ENCODE measurements around the gene OR4D11.
"Not testable (repeated sequence)": the region's sequence is repeated elsewhere in the genome, so short reads cannot be mapped to it uniquely, and the experiment has no call there.

OR4D11 gene

DNA sequence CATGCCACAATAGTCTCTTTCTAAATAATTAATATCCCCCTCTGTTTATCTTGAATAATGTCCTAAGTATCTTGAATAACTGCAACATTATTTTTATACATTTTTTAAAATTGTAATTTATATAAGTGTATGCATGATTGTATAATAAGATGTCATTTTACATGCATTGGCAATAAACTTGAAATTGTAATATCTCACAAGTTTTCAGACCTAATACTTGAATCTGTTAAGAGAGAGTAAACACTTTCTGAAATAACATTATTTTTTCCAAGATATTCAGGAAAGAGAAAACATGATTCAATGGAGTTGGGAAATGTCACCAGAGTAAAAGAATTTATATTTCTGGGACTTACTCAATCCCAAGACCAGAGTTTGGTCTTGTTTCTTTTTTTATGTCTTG, at the start of gene OR4D11:
TSS of gene OR4D11 (plus strand) at position 301 of the 400 bp plus-strand sequence. CDS start at position 301, 0 bp downstream.
- DNase-seq: no peak

GRCh38 chr11:59456661-59457060, 46.7 kb upstream of the OR4D11 start, which contains the start of gene OR4D6:
TSS of gene OR4D6 (plus strand) at chr11:59456961. CDS start at chr11:59456961, 0 bp downstream.
- no peak for DNase-seq

- DNase-seq: no peak
Measured at GRCh38 chr11:59459916-59460315, 43.5 kb upstream of the OR4D11 start.

DNA sequence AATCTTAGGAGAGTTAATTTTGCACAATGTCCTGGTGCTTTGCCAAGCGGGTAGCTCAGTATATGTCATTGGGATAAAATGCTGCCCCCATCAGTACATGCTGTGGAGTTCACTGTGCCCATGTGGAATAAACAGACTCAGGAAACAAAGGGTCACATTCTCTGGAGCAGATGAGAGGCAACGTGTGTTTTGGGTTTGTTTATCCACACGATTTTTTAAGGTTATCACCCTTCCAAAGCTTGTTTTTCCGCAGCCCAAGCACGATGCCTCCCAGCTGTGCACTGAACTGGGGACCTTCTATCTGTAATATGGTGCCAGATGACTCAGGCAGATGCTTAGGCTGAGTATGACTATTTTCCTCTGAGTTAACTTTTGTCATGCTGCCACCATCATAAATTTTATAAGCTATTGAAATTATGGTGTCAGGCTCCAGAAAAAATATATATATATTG, 40.2 kb upstream of the OR4D11 start:
- no peak for DNase-seq

GRCh38 chr11:59473015-59473414, 30.4 kb upstream of the OR4D11 start, which contains the start of gene OR4D10:
TSS of gene OR4D10 (plus strand) at chr11:59473315. CDS start at chr11:59477430, 4,115 bp downstream.
- no peak for DNase-seq

DNA sequence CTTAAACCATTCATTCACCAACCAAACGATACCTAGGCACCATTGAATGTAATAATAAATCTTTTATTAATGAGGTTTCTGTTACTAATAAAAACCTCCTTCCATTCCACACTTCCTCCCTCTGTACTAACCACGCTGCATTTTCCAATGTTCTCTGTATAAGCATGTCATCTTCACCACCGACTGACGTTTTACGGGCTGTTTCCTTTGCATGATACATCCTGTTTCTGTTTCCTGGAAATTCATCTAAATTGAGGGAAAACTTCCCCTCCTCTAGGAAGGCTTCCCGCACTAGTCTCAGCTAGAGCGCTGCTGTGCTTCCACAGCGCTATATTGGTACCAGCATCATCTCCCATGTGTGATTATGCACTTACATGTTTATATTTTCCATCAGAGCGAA, 28.2 kb upstream of the OR4D11 start:
- DNase-seq: no peak

DNA sequence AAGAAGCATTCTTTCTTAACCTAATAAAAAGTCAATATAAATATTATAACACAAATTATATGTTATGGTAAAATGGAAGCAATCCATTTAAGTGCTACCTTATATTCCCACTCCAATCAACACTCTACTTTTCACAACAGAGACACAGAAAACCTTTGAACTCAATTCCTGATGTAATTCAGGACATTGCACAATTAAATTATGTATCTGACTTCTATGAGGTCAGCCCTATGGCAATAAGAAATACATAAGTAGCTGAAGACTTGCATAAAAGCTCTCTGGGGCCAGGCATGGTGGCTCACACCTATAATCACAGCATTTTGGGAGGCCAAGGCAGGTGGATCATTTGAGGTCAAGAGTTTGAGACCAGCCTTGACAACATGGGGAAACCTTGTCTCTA, 23.5 kb upstream of the OR4D11 start:
- DNase-seq: no peak

GRCh38 chr11:59480359-59480758, 23.0 kb upstream of the OR4D11 start:
- no peak for DNase-seq

DNA sequence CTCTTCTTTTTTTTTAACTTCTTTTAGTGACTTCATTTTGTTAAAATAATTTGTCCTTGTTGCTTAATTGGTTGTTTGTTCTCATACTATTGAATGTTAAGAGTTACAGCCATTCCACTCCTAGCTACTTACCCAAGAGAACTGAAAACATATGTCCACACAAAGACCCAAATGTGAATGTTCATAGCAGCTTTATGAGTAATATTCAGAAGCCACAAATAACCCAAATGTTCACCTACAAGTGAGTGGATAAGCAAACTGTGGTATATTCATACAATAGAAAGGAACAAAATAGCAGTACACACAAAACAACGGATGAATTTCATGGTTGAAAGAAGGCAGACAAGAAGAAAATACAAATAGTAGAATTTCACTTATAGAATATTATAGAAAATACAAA, 1.4 kb upstream of the OR4D11 start:
- DNase-seq: peak; percentile 7

- peak; percentile 16 for DNase-seq
Measured at GRCh38 chr11:59510941-59511589, 7.7 kb downstream of the OR4D11 start, which contains the start of gene OR4D9. TSS of gene OR4D9 (plus strand) at chr11:59511539. CDS start at chr11:59514913, 3,374 bp downstream.

- DNase-seq: no peak
Measured at GRCh38 chr11:59511675-59512074, 8.3 kb downstream of the OR4D11 start.

GRCh38 chr11:59520139-59520538, 16.8 kb downstream of the OR4D11 start:
- DNase-seq: not testable (repeated sequence)

DNA sequence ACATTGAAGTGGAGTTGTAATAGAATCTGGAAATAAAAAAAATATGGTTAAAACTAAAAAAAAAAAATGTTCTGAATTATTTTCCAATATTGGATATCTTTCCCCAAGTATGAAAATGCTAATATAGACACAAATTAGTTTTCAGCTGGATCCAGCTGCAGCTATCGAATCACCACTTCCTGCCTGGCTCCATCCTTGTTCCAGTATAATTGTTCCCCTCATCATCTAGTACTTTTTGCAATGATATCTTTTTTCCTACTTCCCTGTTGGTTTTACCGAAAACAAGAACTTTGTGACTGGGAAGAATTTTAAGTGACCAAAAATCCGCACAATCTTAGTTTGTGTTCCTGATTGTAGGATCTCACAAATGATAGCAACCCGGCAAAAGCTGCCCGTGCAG, 17.4 kb downstream of the OR4D11 start:
- DNase-seq: no peak

- no peak for DNase-seq
Measured at GRCh38 chr11:59523541-59523940, 20.2 kb downstream of the OR4D11 start.

DNA sequence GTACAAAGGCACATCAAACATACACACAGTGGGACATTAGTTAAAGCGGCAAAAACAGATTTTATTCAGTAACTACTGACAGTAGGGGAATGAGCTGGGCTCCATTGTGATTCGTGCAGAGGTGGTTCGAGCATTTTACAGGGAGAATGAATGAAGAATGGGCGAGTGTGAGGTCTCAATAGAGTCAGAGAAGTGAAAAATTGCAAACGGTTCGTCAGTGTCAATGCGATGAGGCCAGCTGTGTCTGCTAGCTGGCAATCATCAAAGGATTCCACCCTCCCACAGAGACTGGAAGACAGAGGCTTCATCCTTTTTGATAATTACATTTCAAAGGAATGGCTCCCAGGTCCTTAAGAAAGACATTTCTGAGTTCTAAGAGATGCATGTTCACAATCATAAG, 25.3 kb downstream of the OR4D11 start:
- no peak for DNase-seq

DNA sequence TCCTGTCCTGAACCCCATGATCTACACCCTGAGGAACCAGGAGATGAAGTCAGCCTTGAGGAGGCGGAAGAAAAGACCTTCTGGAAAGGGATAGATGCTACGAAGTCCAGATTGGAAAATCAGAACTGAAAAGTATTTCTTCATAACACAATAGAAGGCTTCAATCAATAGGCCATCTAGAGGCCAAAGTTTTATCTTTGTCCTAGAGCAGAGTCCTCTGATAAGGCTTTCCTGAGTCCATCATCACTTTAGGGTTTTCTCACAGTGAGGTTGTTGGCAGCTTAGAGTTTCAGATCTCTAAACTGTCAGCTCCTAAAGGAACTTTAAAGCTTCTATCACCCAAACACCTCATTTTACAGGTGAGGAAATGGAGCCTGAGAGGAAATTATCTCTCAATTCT, 29.2 kb downstream of the OR4D11 start:
- DNase-seq: no peak

DNA sequence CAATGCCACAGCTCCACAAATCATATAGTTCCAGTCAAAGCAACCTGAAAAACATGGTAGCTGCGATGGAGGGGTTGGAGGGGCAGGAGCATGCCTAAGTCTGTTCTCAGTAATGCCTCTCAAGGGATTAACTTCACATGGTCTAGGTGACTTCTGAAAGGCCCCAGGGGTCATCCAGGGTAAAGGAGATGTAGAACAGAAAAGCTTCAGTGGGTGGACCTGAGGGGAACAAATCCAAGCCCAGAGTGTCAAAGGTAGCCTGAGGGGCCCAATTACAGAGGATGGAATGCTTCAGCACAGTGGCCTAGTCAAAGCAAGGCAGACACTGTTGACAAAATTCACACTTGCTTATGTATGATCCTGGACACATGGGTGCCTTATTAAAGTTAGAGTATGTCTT, 31.3 kb downstream of the OR4D11 start:
- DNase-seq: no peak

- no peak for DNase-seq
Measured at GRCh38 chr11:59542142-59542810, 38.9 kb downstream of the OR4D11 start.

- DNase-seq: not testable (repeated sequence)
Measured at GRCh38 chr11:59543713-59544112, 40.3 kb downstream of the OR4D11 start.

DNA sequence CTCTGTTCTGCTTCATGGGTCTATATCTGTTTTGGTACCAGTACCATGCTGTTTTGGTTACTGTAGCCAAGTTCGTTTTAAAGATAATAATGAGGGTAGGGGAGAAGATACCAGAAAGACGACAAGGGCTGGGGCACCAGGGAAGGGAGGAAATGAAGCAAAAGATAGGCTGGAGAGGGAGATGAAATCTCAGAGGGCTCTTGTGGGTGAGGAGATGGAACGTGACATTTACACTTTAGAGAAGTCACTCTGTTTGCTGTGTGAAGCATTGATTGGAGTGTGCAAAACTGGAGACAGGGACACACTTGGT, 41.4 kb downstream of the OR4D11 start:
- no peak for DNase-seq

GRCh38 chr11:59545179-59546020, 42.0 kb downstream of the OR4D11 start:
- DNase-seq: peak; percentile 54

DNA sequence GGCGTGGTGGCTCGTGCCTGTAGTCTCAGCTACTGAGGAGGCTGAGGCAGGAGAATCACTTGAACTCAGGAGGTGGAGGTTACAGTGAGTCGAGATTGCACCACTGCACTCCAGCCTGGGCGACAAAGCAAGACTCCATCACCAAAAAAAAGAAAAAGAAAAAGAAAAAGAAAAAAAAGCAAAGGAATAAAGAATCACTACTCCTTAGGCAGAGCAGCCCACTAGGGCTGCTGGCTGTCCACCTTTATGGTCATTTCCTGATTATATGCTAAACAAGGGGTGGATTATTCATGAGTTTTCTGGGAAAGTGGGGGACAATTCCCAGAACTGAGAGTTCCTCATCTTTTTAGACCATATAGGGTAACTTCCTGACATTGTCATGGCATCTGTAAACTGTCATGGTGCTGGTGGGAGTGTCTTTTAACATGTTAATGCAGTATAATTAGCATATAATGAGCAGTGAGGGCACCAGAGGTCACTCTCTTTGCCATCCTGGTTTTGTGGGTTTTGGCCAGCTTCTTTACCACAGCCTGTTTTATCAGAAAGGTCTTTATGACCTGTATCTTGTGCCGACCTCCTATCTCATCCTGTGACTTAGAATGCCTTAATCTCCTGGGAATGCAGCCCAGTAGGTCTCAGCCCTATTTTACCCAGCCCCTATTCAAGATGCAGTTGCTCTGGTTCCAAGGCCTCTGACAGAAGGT, 44.4 kb downstream of the OR4D11 start:
- not testable (repeated sequence) for DNase-seq

DNA sequence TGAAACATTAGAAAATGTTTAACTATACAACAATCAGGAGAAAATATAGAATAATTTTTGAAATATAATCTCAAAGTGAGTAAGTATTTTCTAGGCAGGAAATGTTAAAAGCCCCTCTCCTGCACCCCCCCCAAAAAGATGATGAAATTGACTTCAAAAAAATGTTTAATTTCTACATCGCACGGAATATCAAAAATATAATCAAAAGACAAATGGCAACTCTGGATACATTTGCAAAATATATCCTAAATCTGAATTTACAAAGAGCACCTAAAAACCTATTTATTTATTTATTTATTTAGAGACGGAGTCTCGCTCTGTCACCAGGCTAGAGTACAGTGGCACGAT, 44.9 kb downstream of the OR4D11 start:
- no peak for DNase-seq
